HCT116 (cell line): ENCODE data around the gene OSBP2. TPM values are rescaled to one million over a fixed set of nuclear protein-coding genes. Genes with fewer than 3 reads are reported as not detected.

Source experiments
- ATAC-seq: fragments of 200-7000 bp; cut with Tn5 transposase; 2 replicates; pipeline ENCODE4 v1.9.1; 2020; ENCODE audit warnings: mild to moderate bottlenecking, moderate library complexity
- BruUV-seq: library from RNA; stranded (reverse); fragments of 400-500 nt; replicated peaks from 2 replicates; lab custom pipeline; 2021; lab: Mats Ljungman, UMichigan
- CTCF ChIA-PET: fragments of 300-600 bp; sonication (Branson Sonifier 250); formaldehyde crosslinking; loops from one replicate; lab custom pipeline; 2021; ENCODE audit warnings: antibody characterized with exemption; lab: Charles Lee
- POLR2A ChIA-PET: fragments of 300-600, 350-600 bp; sonication (Branson Sonifier 250); formaldehyde crosslinking; loops from one replicate; lab custom pipeline; 2021; ENCODE audit warnings: antibody characterized with exemption; lab: Charles Lee
- RAD21 ChIA-PET, 2 experiments: fragments of 300-600 bp; sonication (Branson Sonifier 250); formaldehyde crosslinking; loops; one replicate each; lab custom pipeline; 2023; ENCODE audit warnings: low total read pairs in 2 of 2; ENCODE audit not compliant: uncharacterized antibody in 2 of 2, unreplicated experiment in 2 of 2, low non-redundant PET in 1 of 2; lab: Charles Lee
- DNase-seq: peaks from one replicate; pipeline ENCODE4 v3.0.0-alpha.2; 2010; ENCODE audit warnings: low read depth, low spot score
- H2AFZ ChIP-seq: fragments of 200-600 bp; shearing (Covaris generic), sonication (generic); 2 replicates; pipeline ENCODE4 v1.6.1; 2017; ENCODE audit warnings: low read depth, mixed run types, mixed read lengths, antibody characterized with exemption, low read length; ENCODE audit not compliant: poor library complexity, severe bottlenecking
- H3K27ac ChIP-seq: 2 replicates; pipeline ENCODE4 v1.5.1; 2012; ENCODE audit warnings: low read depth, low read length
- H3K27me3 ChIP-seq: fragments of 200-600 bp; sonication (generic); 2 replicates; pipeline ENCODE4 v1.6.1; 2016; ENCODE audit warnings: mixed run types, low read length, mixed read lengths; ENCODE audit not compliant: insufficient read depth
- H3K36me3 ChIP-seq, 2 experiments: fragments of 200-500 bp in 1 of 2; fragments of 200-600 bp in 1 of 2; sonication (Bioruptor generic) in 1 of 2; sonication (generic) in 1 of 2; 2 replicates each; pipeline versions ENCODE4 v1.5.1 to v1.6.1; 2014 to 2016; ENCODE audit warnings: low read length in 2 of 2, inconsistent platforms in 1 of 2, mixed read lengths in 1 of 2, mixed run types in 1 of 2; ENCODE audit not compliant: insufficient read depth in 2 of 2, control insufficient read depth in 1 of 2
- H3K4me1 ChIP-seq, 2 experiments: fragments of 200-600 bp in 1 of 2; sonication (generic) in 1 of 2; 2 replicates each; pipeline versions ENCODE4 v1.5.1 to v1.6.1; 2012 to 2017; ENCODE audit warnings: low read length in 2 of 2, inconsistent platforms in 1 of 2, mild to moderate bottlenecking in 1 of 2, mixed read lengths in 1 of 2, mixed run types in 1 of 2, moderate library complexity in 1 of 2; ENCODE audit not compliant: insufficient read depth in 2 of 2, control insufficient read depth in 1 of 2
- H3K4me2 ChIP-seq: fragments of 200-600 bp; sonication (generic); 2 replicates; pipeline ENCODE4 v1.6.1; 2017; ENCODE audit warnings: mixed run types, low read length, mixed read lengths
- H3K4me3 ChIP-seq, 2 experiments: fragments of 200-600 bp in 1 of 2; sonication (generic) in 1 of 2; replicated peaks in 1 of 2; 2 replicates each; pipeline ENCODE4 v1.5.1; 2011 to 2016; ENCODE audit warnings: low read length in 2 of 2, control low read depth in 1 of 2, low read depth in 1 of 2, mild to moderate bottlenecking in 1 of 2, mixed read lengths in 1 of 2, mixed run types in 1 of 2
- H3K79me2 ChIP-seq: fragments of 200-600 bp; sonication (generic); 2 replicates; pipeline ENCODE4 v1.6.1; 2017; ENCODE audit warnings: mild to moderate bottlenecking, mixed run types, low read length, moderate library complexity, mixed read lengths; ENCODE audit not compliant: insufficient read depth
- H3K9ac ChIP-seq: fragments of 200-600 bp; sonication (generic); 2 replicates; pipeline ENCODE4 v1.6.1; 2016; ENCODE audit warnings: low read length, mixed read lengths
- H3K9me2 ChIP-seq: fragments of 200-600 bp; sonication (generic), shearing (Covaris generic); 2 replicates; pipeline ENCODE4 v1.6.1; 2017; ENCODE audit warnings: mixed run types, mild to moderate bottlenecking, moderate library complexity; ENCODE audit not compliant: insufficient read depth
- H3K9me3 ChIP-seq, 2 experiments: fragments of 200-500 bp in 1 of 2; fragments of 200-600 bp in 1 of 2; sonication (Bioruptor generic) in 1 of 2; sonication (generic) in 1 of 2; 2 replicates each; pipeline ENCODE4 v1.6.1; 2014 to 2017; ENCODE audit warnings: low read length in 2 of 2, mixed read lengths in 2 of 2, inconsistent platforms in 1 of 2, low read depth in 1 of 2, mild to moderate bottlenecking in 1 of 2, mixed run types in 1 of 2, moderate library complexity in 1 of 2; ENCODE audit not compliant: control insufficient read depth in 1 of 2, insufficient read depth in 1 of 2
- H4K20me1 ChIP-seq: fragments of 200-600 bp; sonication (generic), shearing (Covaris generic); 2 replicates; pipeline ENCODE4 v1.6.1; 2017; ENCODE audit warnings: mixed run types, mild to moderate bottlenecking, moderate library complexity; ENCODE audit not compliant: insufficient read depth
- CBX3 ChIP-seq: IDR thresholded peaks from 2 replicates; pipeline ENCODE4 v1.6.1; 2012; ENCODE audit warnings: low read depth
- CEBPB ChIP-seq: IDR thresholded peaks from 2 replicates; pipeline ENCODE4 v1.6.1; 2012; ENCODE audit warnings: low read depth
- CTCF ChIP-seq, 3 experiments: fragments of 200-600 bp in 1 of 3; sonication (generic) in 1 of 3; IDR thresholded peaks in 2 of 3; conservative IDR thresholded peaks in 1 of 3; 2 replicates each; pipeline ENCODE4 v1.5.1; 2012 to 2017; ENCODE audit warnings: low read depth in 2 of 3, low read length in 2 of 3, antibody characterized with exemption in 1 of 3, borderline replicate concordance in 1 of 3, control low read depth in 1 of 3, mild to moderate bottlenecking in 1 of 3, mixed read lengths in 1 of 3, mixed run types in 1 of 3, moderate library complexity in 1 of 3; ENCODE audit not compliant: insufficient read depth in 1 of 3
- ELF1 ChIP-seq: IDR thresholded peaks from 2 replicates; pipeline ENCODE4 v1.6.1; 2012; ENCODE audit warnings: low read depth, borderline replicate concordance
- EZH2 ChIP-seq: fragments of 200-600 bp; sonication (generic); IDR thresholded peaks from 2 replicates; pipeline ENCODE4 v1.6.1; 2017; ENCODE audit warnings: antibody characterized with exemption, mixed run types
- EZH2phosphoT487 ChIP-seq: fragments of 200-600 bp; IDR thresholded peaks from 2 replicates; pipeline ENCODE4 v1.6.1; 2018; ENCODE audit warnings: antibody characterized with exemption, borderline replicate concordance
- FOSL1 ChIP-seq: IDR thresholded peaks from 2 replicates; pipeline ENCODE4 v1.6.1; 2012; ENCODE audit warnings: low read depth
- JUND ChIP-seq: IDR thresholded peaks from 2 replicates; pipeline ENCODE4 v1.6.1; 2012
- MAX ChIP-seq: IDR thresholded peaks from 2 replicates; pipeline ENCODE4 v1.6.1; 2012
- POLR2A ChIP-seq: IDR thresholded peaks from 2 replicates; pipeline ENCODE4 v1.7.0; 2011; ENCODE audit warnings: borderline replicate concordance; ENCODE audit not compliant: insufficient read depth, insufficient read length; ENCODE audit errors: extremely low read depth
- POLR2AphosphoS5 ChIP-seq: IDR thresholded peaks from 2 replicates; pipeline ENCODE4 v1.6.1; 2011; ENCODE audit warnings: mild to moderate bottlenecking, low read depth, low read length, moderate library complexity
- REST ChIP-seq: IDR thresholded peaks from 2 replicates; pipeline ENCODE4 v1.6.1; 2012; ENCODE audit warnings: low read depth
- SIN3A ChIP-seq: IDR thresholded peaks from 2 replicates; pipeline ENCODE4 v1.6.1; 2012; ENCODE audit warnings: low read depth
- SRF ChIP-seq: IDR thresholded peaks from 2 replicates; pipeline ENCODE4 v1.6.1; 2012; ENCODE audit warnings: low read depth
- YY1 ChIP-seq: IDR thresholded peaks from 2 replicates; pipeline ENCODE4 v1.6.1; 2011; ENCODE audit warnings: low read length, low read depth, moderate library complexity, mild to moderate bottlenecking; ENCODE audit not compliant: insufficient replicate concordance; ENCODE audit errors: extremely low read depth
- ZFX ChIP-seq: fragments of 450-650 bp; IDR thresholded peaks from 2 replicates; pipeline ENCODE4 v1.6.1; 2017
- ZNF274 ChIP-seq: fragments of 200-500 bp; sonication (Bioruptor generic); IDR thresholded peaks from 2 replicates; pipeline ENCODE4 v1.6.1; 2014; ENCODE audit warnings: mild to moderate bottlenecking, low read depth, low read length, inconsistent platforms
- intact Hi-C: fragments of 100-400 bp; cut with micrococcal nuclease; formaldehyde crosslinking; loops from 2 replicates; pipeline ENCODE4 v1.10.0; 2022
- total RNA-seq: library from RNA; stranded (reverse); gene quantifications from one replicate; pipeline ENCODE4 v1.2.1, GENCODE V29; 2021; ENCODE audit not compliant: unreplicated experiment
- TF ChIP-seq, protein P1 (sequence below): IDR thresholded peaks from 2 replicates; pipeline ENCODE4 v1.6.1; 2011; ENCODE audit warnings: mild to moderate bottlenecking, low read length, moderate library complexity; ENCODE audit not compliant: insufficient replicate concordance; ENCODE audit errors: extremely low read depth

Gene OSBP2
- total RNA-seq, 1 experiment from 2014 or later, result 12.9 TPM

DNA sequence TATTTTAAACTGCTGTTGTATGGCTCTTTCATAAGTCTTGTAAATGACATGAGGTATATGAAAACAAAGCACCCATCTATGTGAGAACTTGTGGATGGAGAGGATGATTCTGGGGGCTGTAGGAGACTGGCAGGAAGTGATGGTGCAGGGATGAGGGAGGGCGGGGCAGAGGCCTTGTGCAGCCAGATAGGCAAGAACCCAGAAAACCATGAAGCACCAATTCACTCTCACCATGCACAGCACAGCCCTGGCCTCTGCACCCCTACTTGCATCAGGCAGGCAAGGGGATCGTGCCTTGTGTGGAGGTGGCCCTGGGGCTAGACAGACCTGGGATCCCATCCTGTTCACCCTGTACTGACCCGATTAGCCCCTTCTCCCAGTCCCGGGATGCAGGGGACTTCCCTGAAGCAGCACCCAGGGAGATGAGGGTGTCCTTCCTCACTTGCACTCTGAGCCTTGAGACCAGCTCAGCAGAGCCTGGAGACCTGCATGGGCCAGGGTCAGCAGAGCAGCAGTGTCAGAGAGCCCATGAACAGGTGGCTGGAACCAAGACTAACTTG, 188.4 kb downstream of the OSBP2 start:
- H3K4me2 ChIP-seq, result no peak overlapping the region
- CTCF ChIA-PET, result no interaction called here
- H3K9me2 ChIP-seq, result no peaks in the 10 kb centered on the region
- no peak overlapping the region for H3K9ac ChIP-seq
- H4K20me1 ChIP-seq, result no peaks in the 10 kb centered on the region
- TF ChIP-seq FOSL1, result no peak
- TF ChIP-seq EZH2, result no peak
- no peak for TF ChIP-seq ZNF274
- no peak for TF ChIP-seq POLR2AphosphoS5
- no peak for TF ChIP-seq CEBPB
- no peak for TF ChIP-seq MAX
- TF ChIP-seq CBX3, result no peak
- TF ChIP-seq CTCF (IDR thresholded peaks at IDR 0.05 in 2 of 3, conservative IDR thresholded peaks at IDR 0.05 in 1 of 3; ENCODE audit: borderline replicate concordance in 1 of 3, insufficient read depth in 1 of 3, low read depth in 2 of 3, low read length in 2 of 3), result no peak
- TF ChIP-seq, protein P1, sequence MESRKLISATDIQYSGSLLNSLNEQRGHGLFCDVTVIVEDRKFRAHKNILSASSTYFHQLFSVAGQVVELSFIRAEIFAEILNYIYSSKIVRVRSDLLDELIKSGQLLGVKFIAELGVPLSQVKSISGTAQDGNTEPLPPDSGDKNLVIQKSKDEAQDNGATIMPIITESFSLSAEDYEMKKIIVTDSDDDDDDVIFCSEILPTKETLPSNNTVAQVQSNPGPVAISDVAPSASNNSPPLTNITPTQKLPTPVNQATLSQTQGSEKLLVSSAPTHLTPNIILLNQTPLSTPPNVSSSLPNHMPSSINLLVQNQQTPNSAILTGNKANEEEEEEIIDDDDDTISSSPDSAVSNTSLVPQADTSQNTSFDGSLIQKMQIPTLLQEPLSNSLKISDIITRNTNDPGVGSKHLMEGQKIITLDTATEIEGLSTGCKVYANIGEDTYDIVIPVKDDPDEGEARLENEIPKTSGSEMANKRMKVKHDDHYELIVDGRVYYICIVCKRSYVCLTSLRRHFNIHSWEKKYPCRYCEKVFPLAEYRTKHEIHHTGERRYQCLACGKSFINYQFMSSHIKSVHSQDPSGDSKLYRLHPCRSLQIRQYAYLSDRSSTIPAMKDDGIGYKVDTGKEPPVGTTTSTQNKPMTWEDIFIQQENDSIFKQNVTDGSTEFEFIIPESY, result no peak
- TF ChIP-seq ZFX, result no peak
- TF ChIP-seq YY1, result no peak
- TF ChIP-seq JUND, result no peak
- no peak for TF ChIP-seq SRF
- TF ChIP-seq EZH2phosphoT487, result no peak
- no peak for TF ChIP-seq SIN3A
- TF ChIP-seq ELF1, result no peak
- no peak for TF ChIP-seq REST
- TF ChIP-seq POLR2A, result no peak
- POLR2A ChIA-PET, result no interaction called here
- H3K27me3 ChIP-seq, result no peaks in the 10 kb centered on the region
- H3K4me3 ChIP-seq, result no peak overlapping the region
- H3K27ac ChIP-seq, result no peak overlapping the region
- no peaks in the 10 kb centered on the region for H3K9me3 ChIP-seq
- no peaks in the 10 kb centered on the region for H3K79me2 ChIP-seq
- BruUV-seq, result no TSS peak
- no peak for DNase-seq
- H2AFZ ChIP-seq, result no peak overlapping the region
- intact Hi-C loops, result no loop called here
- ATAC-seq, result no peak
- H3K4me1 ChIP-seq, result peaks cover 9 to 16% of the 10 kb centered on the region in 2 experiments
- H3K36me3 ChIP-seq, result no peaks in the 10 kb centered on the region
- RAD21 ChIA-PET, result no interaction called here
